Trophoblast cell (in vitro differentiated cells and primary cell): ENCODE data around the gene SLC23A1.
"Not testable (repeated sequence)": the region's sequence is repeated elsewhere in the genome, so short reads cannot be mapped to it uniquely, and the experiment has no call there.

Source experiments
- DNase-seq, 2 donors: peaks; one replicate each; pipeline ENCODE4 v3.0.0-alpha.2; 2016
- H2AFZ ChIP-seq: 2 replicates; pipeline ENCODE4 v1.6.1; 2013; ENCODE audit warnings: low read length, moderate library complexity, mild to moderate bottlenecking; ENCODE audit not compliant: insufficient read depth, poor library complexity
- H2AK5ac ChIP-seq: 2 replicates; pipeline ENCODE4 v1.6.1; 2013; ENCODE audit warnings: mild to moderate bottlenecking, low read length
- H2BK120ac ChIP-seq: 2 replicates; pipeline ENCODE4 v1.6.1; 2013; ENCODE audit warnings: low read length, mild to moderate bottlenecking, moderate library complexity; ENCODE audit not compliant: insufficient read depth, poor library complexity
- H2BK12ac ChIP-seq: 2 replicates; pipeline ENCODE4 v1.6.1; 2013; ENCODE audit warnings: mild to moderate bottlenecking, low read length, moderate library complexity
- H2BK5ac ChIP-seq: 2 replicates; pipeline ENCODE4 v1.6.1; 2013; ENCODE audit warnings: low read length, low read depth, moderate library complexity, mild to moderate bottlenecking; ENCODE audit not compliant: poor library complexity
- H3K14ac ChIP-seq: 2 replicates; pipeline ENCODE4 v1.6.1; 2013; ENCODE audit warnings: mild to moderate bottlenecking, low read length
- H3K18ac ChIP-seq: 2 replicates; pipeline ENCODE4 v1.6.1; 2013; ENCODE audit warnings: mild to moderate bottlenecking, low read length
- H3K23ac ChIP-seq: 2 replicates; pipeline ENCODE4 v1.6.1; 2013; ENCODE audit warnings: low read length
- H3K27ac ChIP-seq: 2 replicates; pipeline ENCODE4 v1.5.1; 2013; ENCODE audit warnings: low read depth, mild to moderate bottlenecking, inconsistent platforms, low read length, moderate library complexity
- H3K27me3 ChIP-seq: 2 replicates; pipeline ENCODE4 v1.6.1; 2013; ENCODE audit warnings: inconsistent platforms, mild to moderate bottlenecking, low read length, moderate library complexity; ENCODE audit not compliant: insufficient read depth
- H3K36me3 ChIP-seq, 2 experiments: 1 replicate in 1 of 2; 2 replicates in 1 of 2; pipeline ENCODE4 v1.6.1; 2013; ENCODE audit warnings: low read length in 2 of 2, mild to moderate bottlenecking in 2 of 2, moderate library complexity in 1 of 2; ENCODE audit not compliant: insufficient read depth in 2 of 2, control insufficient read depth in 1 of 2
- H3K4ac ChIP-seq: 2 replicates; pipeline ENCODE4 v1.6.1; 2013; ENCODE audit warnings: low read depth, mild to moderate bottlenecking, low read length, moderate library complexity
- H3K4me1 ChIP-seq, 2 experiments: 1 replicate in 1 of 2; 2 replicates in 1 of 2; pipeline ENCODE4 v1.6.1; 2013; ENCODE audit warnings: low read length in 2 of 2, mild to moderate bottlenecking in 2 of 2, moderate library complexity in 1 of 2; ENCODE audit not compliant: insufficient read depth in 2 of 2, control insufficient read depth in 1 of 2
- H3K4me2 ChIP-seq: 2 replicates; pipeline ENCODE4 v1.6.1; 2013; ENCODE audit warnings: inconsistent platforms, mild to moderate bottlenecking, low read length, moderate library complexity
- H3K4me3 ChIP-seq: 2 replicates; pipeline ENCODE4 v1.5.1; 2013; ENCODE audit warnings: mild to moderate bottlenecking, low read depth, low read length, inconsistent platforms
- H3K79me1 ChIP-seq: one replicate; pipeline ENCODE4 v1.6.1; 2013; ENCODE audit warnings: low read length
- H3K79me2 ChIP-seq: 2 replicates; pipeline ENCODE4 v1.6.1; 2013; ENCODE audit warnings: low read length, mild to moderate bottlenecking; ENCODE audit not compliant: control insufficient read depth, insufficient read depth, poor library complexity
- H3K9ac ChIP-seq: 2 replicates; pipeline ENCODE4 v1.6.1; 2013; ENCODE audit warnings: mild to moderate bottlenecking, low read length
- H3K9me3 ChIP-seq: 2 replicates; pipeline ENCODE4 v1.6.1; 2013; ENCODE audit warnings: low read depth, mild to moderate bottlenecking, control low read depth, inconsistent platforms, low read length; ENCODE audit not compliant: insufficient read depth
- H4K12ac ChIP-seq: 2 replicates; pipeline ENCODE4 v1.6.1; 2013; ENCODE audit warnings: low read depth, mild to moderate bottlenecking, low read length, moderate library complexity
- H4K8ac ChIP-seq: 2 replicates; pipeline ENCODE4 v1.6.1; 2013; ENCODE audit warnings: low read depth, mild to moderate bottlenecking, low read length, moderate library complexity
- H4K91ac ChIP-seq: one replicate; pipeline ENCODE4 v1.6.1; 2013; ENCODE audit warnings: low read depth, mild to moderate bottlenecking, low read length, moderate library complexity
- WGBS: extraction: QIAGEN DNeasy Blood & Tissue Kit; methylation state at CpG from one replicate; pipeline ENCODE4 v1.1.7; 2013; ENCODE audit warnings: missing lambda C conversion rate; ENCODE audit not compliant: insufficient read length, insufficient coverage; ENCODE audit errors: extremely low coverage; 5-methylcytosine and 5-hydroxymethylcytosine counted together

Gene SLC23A1

DNA sequence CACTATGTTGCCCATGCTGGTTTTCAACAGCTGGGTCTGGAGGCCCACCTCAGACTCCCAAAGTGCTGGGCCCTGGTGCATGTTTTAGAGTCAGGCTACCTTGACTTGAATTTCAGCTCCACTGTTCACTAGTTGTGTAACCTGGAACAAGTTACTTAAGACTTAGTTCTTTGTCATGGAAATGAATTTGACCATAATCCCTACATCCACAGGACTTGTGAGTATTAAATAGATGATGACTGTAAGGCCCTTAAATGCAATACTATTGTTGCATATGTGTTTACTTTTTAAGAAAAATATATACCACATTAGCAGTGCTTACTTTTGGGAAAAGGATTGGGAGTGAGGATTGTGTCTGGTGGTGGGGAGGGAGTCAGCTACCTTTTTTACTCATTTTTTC lies 25.0 kb downstream of the SLC23A1 start:
- H3K4ac ChIP-seq: peak overlapping the region; percentile 55
- H3K9ac ChIP-seq: no peak overlapping the region
- H2BK5ac ChIP-seq: no peak overlapping the region
- DNase-seq: no peak
- no peak overlapping the region for H3K14ac ChIP-seq
- H3K27ac ChIP-seq: no peak overlapping the region
- no peak overlapping the region for H2BK12ac ChIP-seq
- H2BK120ac ChIP-seq: no peak overlapping the region
- peaks cover 5% of the 10 kb centered on the region for H3K79me2 ChIP-seq
- no peak overlapping the region for H2AK5ac ChIP-seq
- no peak overlapping the region for H4K12ac ChIP-seq
- no peaks in the 10 kb centered on the region for H3K79me1 ChIP-seq
- no peak overlapping the region for H3K23ac ChIP-seq
- no peak overlapping the region for H2AFZ ChIP-seq
- no peak overlapping the region for H4K8ac ChIP-seq
- H3K27me3 ChIP-seq: no peaks in the 10 kb centered on the region
- H3K4me1 ChIP-seq: no peaks in the 10 kb centered on the region
- H4K91ac ChIP-seq: no peak overlapping the region
- H3K18ac ChIP-seq: no peak overlapping the region
- H3K4me3 ChIP-seq: no peak overlapping the region
- H3K36me3 ChIP-seq: peaks cover 6 to 10% of the 10 kb centered on the region in 2 experiments
- no peaks in the 10 kb centered on the region for H3K9me3 ChIP-seq
- H3K4me2 ChIP-seq: no peak overlapping the region

DNA sequence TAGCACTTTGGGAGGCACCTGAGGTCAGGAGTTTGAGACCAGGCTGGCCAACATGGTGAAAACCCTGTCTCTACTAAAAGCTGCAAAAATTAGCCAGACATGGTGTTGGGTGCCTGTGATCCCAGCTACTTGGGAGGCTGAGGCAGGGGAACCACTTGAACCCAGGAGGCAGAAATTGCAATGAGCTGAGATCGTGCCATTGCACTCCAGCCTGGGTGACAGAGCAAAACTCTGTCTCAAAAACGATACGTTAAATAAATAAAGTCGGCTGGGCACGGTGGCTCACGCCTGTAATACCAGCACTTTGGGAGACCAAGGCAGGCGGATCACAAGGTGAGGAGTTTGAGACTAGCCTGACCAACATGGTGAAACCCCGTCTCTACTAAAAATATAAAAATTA lies 27.2 kb downstream of the SLC23A1 start:
- not testable (repeated sequence) for H2BK12ac ChIP-seq, H3K4me1 ChIP-seq, H3K14ac ChIP-seq, DNase-seq, H3K23ac ChIP-seq, H3K27me3 ChIP-seq, H3K79me2 ChIP-seq, H2AFZ ChIP-seq, H3K4me3 ChIP-seq, H3K18ac ChIP-seq, H3K9ac ChIP-seq, H2BK5ac ChIP-seq, H2AK5ac ChIP-seq, H4K8ac ChIP-seq, H3K4me2 ChIP-seq, H2BK120ac ChIP-seq, H4K12ac ChIP-seq, H3K27ac ChIP-seq, H4K91ac ChIP-seq, H3K9me3 ChIP-seq, H3K79me1 ChIP-seq
- WGBS: no CpG with 5 or more reads among the region's 8 CpGs
- Histone ChIP-seq H3K36me3 (peaks cover 9 to 10% of the 10 kb centered on the region in 2 experiments), H3K4ac (peak overlapping the region; percentile 89)

DNA sequence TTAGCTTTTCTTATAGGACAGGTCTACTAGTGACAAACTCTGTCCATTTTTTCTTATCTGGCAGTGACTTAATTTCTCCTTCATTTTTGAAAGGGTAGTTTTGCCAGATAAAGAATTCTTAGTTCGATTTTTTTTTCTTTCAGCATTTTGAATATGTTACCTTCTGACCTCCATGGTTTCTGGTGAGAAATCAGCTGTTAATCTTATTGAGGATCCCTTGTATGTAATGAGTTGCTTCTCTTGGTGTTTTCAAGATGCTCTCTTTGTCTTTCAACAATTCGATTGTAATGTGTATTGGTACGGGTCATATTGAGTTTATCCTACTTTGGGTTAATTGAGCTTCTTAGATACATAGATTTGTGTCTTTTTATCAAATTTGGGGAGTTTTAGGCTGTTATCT lies 28.9 kb downstream of the SLC23A1 start:
- Histone ChIP-seq H2BK120ac (no peak overlapping the region), H3K4ac (no peak overlapping the region), H3K4me2 (no peak overlapping the region), H3K4me1 (no peaks in the 10 kb centered on the region), H3K36me3 (peaks cover 6 to 7% of the 10 kb centered on the region in 2 experiments), H3K4me3 (no peak overlapping the region), H4K8ac (no peak overlapping the region), H3K14ac (no peak overlapping the region), H3K27ac (no peak overlapping the region), H3K79me1 (no peaks in the 10 kb centered on the region), H2AFZ (no peak overlapping the region), H4K91ac (no peak overlapping the region), H3K27me3 (no peaks in the 10 kb centered on the region), H3K9ac (no peak overlapping the region), H2BK12ac (no peak overlapping the region), H3K9me3 (no peaks in the 10 kb centered on the region), H2BK5ac (no peak overlapping the region), H3K18ac (no peak overlapping the region), H3K79me2 (peaks cover 6% of the 10 kb centered on the region), H3K23ac (no peak overlapping the region), H2AK5ac (no peak overlapping the region), H4K12ac (no peak overlapping the region)
- WGBS: no CpG with 5 or more reads among the region's 3 CpGs
- DNase-seq: no peak

DNA sequence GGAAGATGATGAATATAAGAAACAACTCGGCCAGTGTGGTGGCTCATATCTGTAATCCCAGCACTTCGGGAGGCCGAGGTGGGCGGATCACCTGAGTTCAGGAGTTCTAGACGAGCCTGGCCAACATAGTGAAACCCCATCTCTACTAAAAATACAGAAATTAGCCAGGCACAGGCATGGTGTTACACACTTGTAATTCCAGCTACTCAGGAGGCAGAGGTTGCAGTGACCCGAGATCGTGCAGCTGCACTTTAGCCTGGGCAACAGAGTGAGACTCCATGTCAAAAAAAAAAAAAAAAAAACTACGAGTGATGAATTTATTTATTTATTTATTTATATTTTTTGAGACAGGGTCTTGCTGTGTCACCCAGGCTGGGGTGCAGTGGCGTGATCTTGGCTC lies 35.2 kb downstream of the SLC23A1 start:
- H3K23ac ChIP-seq, H3K27me3 ChIP-seq, H4K91ac ChIP-seq, H3K4me1 ChIP-seq, H3K9me3 ChIP-seq, H3K9ac ChIP-seq, H3K18ac ChIP-seq, H3K79me2 ChIP-seq, H2BK120ac ChIP-seq, DNase-seq, H2BK5ac ChIP-seq, H2BK12ac ChIP-seq, H3K4me3 ChIP-seq, H3K14ac ChIP-seq, H4K8ac ChIP-seq, H4K12ac ChIP-seq, H2AFZ ChIP-seq, H3K4me2 ChIP-seq, H2AK5ac ChIP-seq, H3K79me1 ChIP-seq, H3K27ac ChIP-seq: not testable (repeated sequence)
- no CpG with 5 or more reads among the region's 9 CpGs for WGBS
- Histone ChIP-seq H3K36me3 (peaks cover 12 to 15% of the 10 kb centered on the region in 2 experiments), H3K4ac (peak overlapping the region; percentile 86)
